NOMO-1 (cell line): ENCODE results near the gene RAB38.

Experiments used
- DNase-seq, 2 experiments: peaks; one replicate each; lab custom pipeline; 2025; ENCODE audit not compliant: unreplicated experiment in 2 of 2; lab: John Stamatoyannopoulos, UW

The RAB38 gene

GRCh38 chr11:88174709-88175568 is at the start of gene RAB38:
TSS of gene RAB38 (minus strand) at chr11:88175443. CDS start at chr11:88175384, 59 bp downstream.
- DNase-seq = no peak

GRCh38 chr11:88213406-88213805 is 38.2 kb upstream of the RAB38 start:
- no peak for DNase-seq

GRCh38 chr11:88212300-88212699 is 37.1 kb upstream of the RAB38 start:
- DNase-seq = no peak

GRCh38 chr11:88208745-88209144 is 33.5 kb upstream of the RAB38 start:
- peak; percentile 31 to 64 for DNase-seq

- no peak for DNase-seq
These were observed 31.5 kb upstream of the RAB38 start for GRCh38 chr11:88206751-88207150.

GRCh38 chr11:88204353-88204752 is 29.1 kb upstream of the RAB38 start:
- DNase-seq = no peak

- DNase-seq = no peak
These were observed 28.4 kb upstream of the RAB38 start for GRCh38 chr11:88203604-88204003.

- DNase-seq = no peak
These were observed 27.3 kb upstream of the RAB38 start for GRCh38 chr11:88202498-88202897.

GRCh38 chr11:88196393-88196792 is 21.1 kb upstream of the RAB38 start:
- DNase-seq = no peak

- no peak for DNase-seq
These were observed 20.7 kb upstream of the RAB38 start for GRCh38 chr11:88195908-88196307.

GRCh38 chr11:88194990-88195389 is 19.7 kb upstream of the RAB38 start:
- no peak for DNase-seq

- DNase-seq = no peak
These were observed 18.0 kb upstream of the RAB38 start for GRCh38 chr11:88193278-88193677.

GRCh38 chr11:88188932-88189253 is 13.7 kb upstream of the RAB38 start:
- DNase-seq = no peak

GRCh38 chr11:88188251-88188931 is 13.1 kb upstream of the RAB38 start:
- DNase-seq = no peak

GRCh38 chr11:88183233-88183632 is 8.0 kb upstream of the RAB38 start:
- no peak for DNase-seq

GRCh38 chr11:88181776-88182175 is 6.5 kb upstream of the RAB38 start:
- DNase-seq = no peak

GRCh38 chr11:88179971-88180629 is 4.9 kb upstream of the RAB38 start:
- no peak for DNase-seq

- DNase-seq = no peak
These were observed 3.9 kb upstream of the RAB38 start for GRCh38 chr11:88179141-88179540.

GRCh38 chr11:88178191-88178590 is 2.9 kb upstream of the RAB38 start:
- DNase-seq = no peak

- no peak for DNase-seq
These were observed 379 bp upstream of the RAB38 start for GRCh38 chr11:88175569-88176075.

GRCh38 chr11:88173956-88174355 is 1.3 kb downstream of the RAB38 start:
- DNase-seq = no peak

- DNase-seq = no peak
These were observed 3.3 kb downstream of the RAB38 start for GRCh38 chr11:88171982-88172381.
